Endothelial cell of umbilical vein (primary cell): ENCODE results near the gene CHRM1. TPM values are rescaled to one million over a fixed set of nuclear protein-coding genes. Genes with fewer than 3 reads are reported as not detected.

Source experiments
- BruUV-seq: library from RNA; stranded (reverse); fragments of 400-500 nt; replicated peaks from 2 replicates; lab custom pipeline; 2021; lab: Mats Ljungman, UMichigan
- CTCF ChIA-PET: fragments of 300-600, 350-600 bp; sonication (Branson Sonifier 250); formaldehyde crosslinking; loops from one replicate; lab custom pipeline; 2021; ENCODE audit warnings: antibody characterized with exemption, inconsistent platforms; lab: Charles Lee
- POLR2A ChIA-PET: fragments of 300-600, 350-600 bp; sonication (Branson Sonifier 250); formaldehyde crosslinking; loops from one replicate; lab custom pipeline; 2021; ENCODE audit warnings: antibody characterized with exemption, inconsistent platforms; lab: Charles Lee
- DNase-seq: peaks from one replicate; pipeline ENCODE4 v3.0.0-alpha.2; 2011; ENCODE audit warnings: low read depth, low spot score
- FAIRE-seq: peaks from 2 replicates; lab custom pipeline; 2011; peaks lifted over from hg19 to GRCh38; lab: Jason Lieb, UNC
- H2AFZ ChIP-seq: 2 replicates; pipeline ENCODE4 v1.6.0; 2012; ENCODE audit warnings: low read depth, low read length, control low read depth, inconsistent platforms
- H3K27ac ChIP-seq: 2 replicates; pipeline ENCODE4 v1.5.1; 2011; ENCODE audit warnings: low read depth, mild to moderate bottlenecking, control low read depth, low read length, moderate library complexity; ENCODE audit not compliant: insufficient read depth
- H3K27me3 ChIP-seq, 2 experiments: 2 replicates each; pipeline versions ENCODE4 v1.6.0 to v1.6.1; 2011; ENCODE audit warnings: low read length in 2 of 2, mixed read lengths in 1 of 2; ENCODE audit not compliant: control insufficient read depth in 2 of 2, insufficient read depth in 2 of 2
- H3K36me3 ChIP-seq, 2 experiments: 2 replicates in 1 of 2; 3 replicates in 1 of 2; pipeline ENCODE4 v1.5.1; 2011; ENCODE audit warnings: low read length in 2 of 2, mild to moderate bottlenecking in 1 of 2, moderate library complexity in 1 of 2; ENCODE audit not compliant: control insufficient read depth in 2 of 2, insufficient read depth in 2 of 2; ENCODE audit errors: extremely low read depth in 1 of 2
- H3K4me1 ChIP-seq: 3 replicates; pipeline ENCODE4 v1.5.1; 2011; ENCODE audit warnings: mild to moderate bottlenecking, low read length; ENCODE audit not compliant: control insufficient read depth, insufficient read depth; ENCODE audit errors: extremely low read depth
- H3K4me2 ChIP-seq: 2 replicates; pipeline ENCODE4 v1.6.1; 2011; ENCODE audit warnings: low read length, control low read depth, mixed read lengths; ENCODE audit not compliant: insufficient read depth
- H3K4me3 ChIP-seq, 3 experiments: fragments of 200-600 bp in 1 of 3; sonication (generic), shearing (Covaris generic) in 1 of 3; replicated peaks in 1 of 3; 2 replicates each; pipeline ENCODE4 v1.5.1; 2011 to 2016; ENCODE audit warnings: control low read depth in 3 of 3, low read length in 3 of 3, mild to moderate bottlenecking in 2 of 3, inconsistent platforms in 1 of 3, low read depth in 1 of 3, moderate library complexity in 1 of 3; ENCODE audit not compliant: insufficient read depth in 1 of 3
- H3K79me2 ChIP-seq: 2 replicates; pipeline ENCODE4 v1.6.0; 2012; ENCODE audit warnings: low read length, inconsistent platforms; ENCODE audit not compliant: control insufficient read depth, insufficient read depth
- H3K9ac ChIP-seq: replicated peaks from 2 replicates; pipeline ENCODE3; 2011; ENCODE audit warnings: low read length, control low read depth; ENCODE audit not compliant: insufficient read depth; ENCODE audit errors: extremely low read depth
- H3K9me1 ChIP-seq: replicated peaks from 3 replicates; pipeline ENCODE4 v1.6.0; 2011; ENCODE audit warnings: mild to moderate bottlenecking, low read length; ENCODE audit not compliant: control insufficient read depth, insufficient read depth; ENCODE audit errors: extremely low read depth
- H3K9me3 ChIP-seq: replicated peaks from 2 replicates; pipeline ENCODE4 v1.5.1; 2012; ENCODE audit warnings: low read length, inconsistent platforms; ENCODE audit not compliant: control insufficient read depth, insufficient read depth
- H4K20me1 ChIP-seq: replicated peaks from 2 replicates; pipeline ENCODE3; 2011; ENCODE audit warnings: mild to moderate bottlenecking, low read length; ENCODE audit not compliant: control insufficient read depth, insufficient read depth; ENCODE audit errors: extremely low read depth
- EZH2 ChIP-seq: IDR thresholded peaks from 2 replicates; pipeline ENCODE4 v1.6.1; 2012; ENCODE audit warnings: borderline replicate concordance, low read depth, mild to moderate bottlenecking, moderate library complexity, low read length, inconsistent platforms; ENCODE audit not compliant: severe bottlenecking
- FOS ChIP-seq: IDR thresholded peaks from 2 replicates; pipeline ENCODE4 v1.6.1; 2011; ENCODE audit warnings: mild to moderate bottlenecking, low read length, moderate library complexity, borderline replicate concordance; ENCODE audit not compliant: insufficient read depth
- GATA2 ChIP-seq: IDR thresholded peaks from 2 replicates; pipeline ENCODE4 v1.7.0; 2011; ENCODE audit warnings: low read depth, mild to moderate bottlenecking, moderate library complexity, mixed read lengths, low read length; ENCODE audit not compliant: insufficient read length, insufficient read depth
- JUN ChIP-seq: IDR thresholded peaks from 2 replicates; pipeline ENCODE4 v1.6.1; 2011; ENCODE audit warnings: borderline replicate concordance, low read depth; ENCODE audit not compliant: insufficient read length, insufficient read depth
- MYC ChIP-seq: IDR thresholded peaks from one replicate; pipeline ENCODE4 v1.6.1; 2011; ENCODE audit warnings: mild to moderate bottlenecking, low read depth, low read length
- POLR2A ChIP-seq: IDR thresholded peaks from 2 replicates; pipeline ENCODE4 v1.6.1; 2012; ENCODE audit warnings: low read depth, mild to moderate bottlenecking, control low read depth, low read length
- POLR2AphosphoS5 ChIP-seq: IDR thresholded peaks from 2 replicates; pipeline ENCODE4 v1.6.1; 2012; ENCODE audit warnings: low read depth, mild to moderate bottlenecking, control low read depth, low read length, moderate library complexity; ENCODE audit not compliant: insufficient read depth
- dilution Hi-C: fragments of 300-500 bp; cut with MboI; formaldehyde crosslinking; loops from one replicate; pipeline ENCODE4 v1.15.0; 2019; ENCODE audit warnings: low sequenced_read_pairs; ENCODE audit not compliant: extremely low pct_ligation_motif_present
- intact Hi-C: fragments of 100-400 bp; cut with micrococcal nuclease; formaldehyde crosslinking; loops from one replicate; pipeline ENCODE4 v1.10.0; 2022
- polyA plus RNA-seq, 4 experiments: library from polyadenylated mRNA; depleted of rRNA in 3 of 4; stranded (reverse) in 3 of 4; unstranded in 1 of 4; fragments of >200 nt; gene quantifications; 2 replicates each; pipeline versions ENCODE4 v1.2.1 to v1.2.3, GENCODE V29; 2011 to 2012; ENCODE audit warnings: missing spikeins in 1 of 4
- total RNA-seq: library from RNA; stranded (reverse); gene quantifications from 2 replicates; pipeline ENCODE4 v1.2.3, GENCODE V29; 2021
- TF ChIP-seq, protein P1 (sequence below): IDR thresholded peaks from 2 replicates; pipeline ENCODE4 v1.6.1; 2011; ENCODE audit not compliant: insufficient read depth, insufficient read length
- TF ChIP-seq, protein P2 (sequence below), 2 donors: IDR thresholded peaks; 1 replicate in 1 of 2; 2 replicates in 1 of 2; pipeline ENCODE4 v1.5.1; 2011; ENCODE audit warnings: low read length in 2 of 2, mild to moderate bottlenecking in 2 of 2, moderate library complexity in 2 of 2, control low read depth in 1 of 2, inconsistent platforms in 1 of 2, low read depth in 1 of 2; ENCODE audit not compliant: insufficient read depth in 1 of 2; ENCODE audit errors: extremely low read depth in 1 of 2

CHRM1 gene
- total and polyA plus RNA-seq, 2 donors (not counting 3 experiments of a cell fraction or from before 2014, with no cell fraction given), result not detected

DNA sequence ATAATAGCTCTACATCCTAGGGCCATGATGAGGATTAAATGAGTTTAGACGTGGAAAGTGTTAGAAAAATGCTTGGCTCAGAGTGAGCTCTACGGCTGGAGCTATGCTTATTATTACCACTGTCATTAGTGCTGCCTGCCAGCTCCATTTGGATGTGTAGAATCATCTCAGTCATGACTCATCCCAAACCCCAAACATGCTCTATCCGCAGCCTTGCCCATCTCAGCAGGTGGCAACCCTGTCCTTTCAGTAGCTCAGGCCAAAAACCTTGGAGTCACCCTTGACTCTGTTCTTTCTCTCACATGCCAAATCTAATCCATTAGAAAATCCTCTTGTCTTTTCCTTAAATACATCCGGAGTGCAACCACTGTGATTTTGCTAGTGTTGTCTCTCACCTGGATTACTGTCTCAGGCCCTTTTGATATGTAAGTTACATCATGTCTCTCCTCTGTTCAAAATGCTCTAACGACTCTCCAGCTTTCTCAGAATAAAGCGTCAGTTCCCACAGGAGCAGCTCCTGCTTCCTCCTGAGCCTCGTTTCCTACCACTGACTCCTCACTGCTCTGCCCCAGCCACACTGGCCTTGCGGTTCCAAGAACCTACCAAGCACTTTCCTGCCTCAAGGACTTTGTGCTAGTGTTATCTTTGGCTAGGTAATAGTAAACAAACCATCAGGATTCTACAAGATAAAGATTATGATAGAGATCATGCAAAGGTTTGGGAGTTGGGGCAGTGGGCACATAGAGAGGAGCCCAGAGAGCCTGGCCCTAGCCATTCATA, 10.5 kb upstream of the CHRM1 start:
- no peaks in the 10 kb centered on the region for H3K36me3 ChIP-seq
- no peaks in the 10 kb centered on the region for H3K79me2 ChIP-seq
- no peak overlapping the region for H3K4me2 ChIP-seq
- no peak for FAIRE-seq
- POLR2A ChIA-PET, result no interaction called here
- no peaks in the 10 kb centered on the region for H4K20me1 ChIP-seq
- no peak overlapping the region for H3K27ac ChIP-seq
- no peak overlapping the region for H2AFZ ChIP-seq
- CTCF ChIA-PET, result interaction anchor here (1.2 to 1.6 kb wide), 2 partner anchors 23 to 26 kb away, joined by 4 to 5 read pairs; no protein-coding TSS in a partner anchor
- H3K9me3 ChIP-seq, result no peaks in the 10 kb centered on the region
- intact Hi-C loops (no loop called here), dilution Hi-C loops (no loop called here)
- no peaks in the 10 kb centered on the region for H3K4me1 ChIP-seq
- H3K27me3 ChIP-seq, result peaks cover 9 to 12% of the 10 kb centered on the region in 2 experiments
- no peak overlapping the region for H3K9ac ChIP-seq
- no peak overlapping the region for H3K4me3 ChIP-seq
- no TSS peak for BruUV-seq
- no peak for DNase-seq
- no peaks in the 10 kb centered on the region for H3K9me1 ChIP-seq
- TF ChIP-seq GATA2 (no peak), POLR2AphosphoS5 (no peak), POLR2A (no peak), JUN (no peak), FOS (no peak), EZH2 (no peak), MYC (no peak)
- TF ChIP-seq, protein P1, sequence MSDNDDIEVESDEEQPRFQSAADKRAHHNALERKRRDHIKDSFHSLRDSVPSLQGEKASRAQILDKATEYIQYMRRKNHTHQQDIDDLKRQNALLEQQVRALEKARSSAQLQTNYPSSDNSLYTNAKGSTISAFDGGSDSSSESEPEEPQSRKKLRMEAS, result no peak
- TF ChIP-seq, protein P2, sequence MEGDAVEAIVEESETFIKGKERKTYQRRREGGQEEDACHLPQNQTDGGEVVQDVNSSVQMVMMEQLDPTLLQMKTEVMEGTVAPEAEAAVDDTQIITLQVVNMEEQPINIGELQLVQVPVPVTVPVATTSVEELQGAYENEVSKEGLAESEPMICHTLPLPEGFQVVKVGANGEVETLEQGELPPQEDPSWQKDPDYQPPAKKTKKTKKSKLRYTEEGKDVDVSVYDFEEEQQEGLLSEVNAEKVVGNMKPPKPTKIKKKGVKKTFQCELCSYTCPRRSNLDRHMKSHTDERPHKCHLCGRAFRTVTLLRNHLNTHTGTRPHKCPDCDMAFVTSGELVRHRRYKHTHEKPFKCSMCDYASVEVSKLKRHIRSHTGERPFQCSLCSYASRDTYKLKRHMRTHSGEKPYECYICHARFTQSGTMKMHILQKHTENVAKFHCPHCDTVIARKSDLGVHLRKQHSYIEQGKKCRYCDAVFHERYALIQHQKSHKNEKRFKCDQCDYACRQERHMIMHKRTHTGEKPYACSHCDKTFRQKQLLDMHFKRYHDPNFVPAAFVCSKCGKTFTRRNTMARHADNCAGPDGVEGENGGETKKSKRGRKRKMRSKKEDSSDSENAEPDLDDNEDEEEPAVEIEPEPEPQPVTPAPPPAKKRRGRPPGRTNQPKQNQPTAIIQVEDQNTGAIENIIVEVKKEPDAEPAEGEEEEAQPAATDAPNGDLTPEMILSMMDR (IDR thresholded peaks at IDR 0.05; ENCODE audit: extremely low read depth in 1 of 2, insufficient read depth in 1 of 2, low read depth in 1 of 2, low read length in 2 of 2), result no peak
